Upper lobe of right lung (tissue), 1 donor: Measurements from ENCODE around the gene ARHGAP40. TPM values are rescaled to one million over a fixed set of nuclear protein-coding genes. Genes with fewer than 3 reads are reported as not detected.

Source experiments
- ATAC-seq: fragments of 200-7000 bp; cut with Tn5 transposase; one replicate; pipeline ENCODE4 v1.9.1; 2020; ENCODE audit warnings: mild to moderate bottlenecking, moderate library complexity
- DNase-seq: peaks from one replicate; pipeline ENCODE4 v3.0.0-alpha.2; 2020
- H3K27ac ChIP-seq: fragments of 200-600 bp; one replicate; pipeline ENCODE4 v1.8.0; 2022
- H3K27me3 ChIP-seq: fragments of 200-600 bp; one replicate; pipeline ENCODE4 v1.8.0; 2022; ENCODE audit warnings: mild to moderate bottlenecking
- H3K36me3 ChIP-seq: fragments of 200-600 bp; one replicate; pipeline ENCODE4 v1.8.0; 2022
- H3K4me1 ChIP-seq: fragments of 200-600 bp; one replicate; pipeline ENCODE4 v1.8.0; 2022
- H3K4me3 ChIP-seq: fragments of 200-600 bp; one replicate; pipeline ENCODE4 v1.8.0; 2022; ENCODE audit warnings: mild to moderate bottlenecking
- H3K9me3 ChIP-seq: fragments of 200-600 bp; one replicate; pipeline ENCODE4 v1.8.0; 2022
- intact Hi-C: fragments of 100-400 bp; cut with DNase I; formaldehyde crosslinking; loops from one replicate; pipeline ENCODE4 v1.11.0; 2022
- total RNA-seq: library from RNA; stranded (reverse); fragmentation: NEBNext Ultra II Directional; extraction: Animal tissue kit (Norgen Biotek cat#: 25700); gene quantifications from one replicate; pipeline ENCODE4 v1.2.1, GENCODE V29; 2021
- TF ChIP-seq, protein P1 (sequence below): fragments of 200-600 bp; IDR thresholded peaks from one replicate; pipeline ENCODE4 v1.8.0; 2022; ENCODE audit warnings: antibody characterized with exemption
- donor health status: DM: no; HTN: yes; CAD: no; lungs with severe emphysema.

ARHGAP40 gene
- total RNA-seq, 1 donor from 2014 or later = 0.72 TPM

GRCh38 chr20:38617011-38617829 is 15.6 kb downstream of the ARHGAP40 start:
- Histone ChIP-seq H3K4me1 (no peaks in the 10 kb centered on the region), H3K9me3 (no peaks in the 10 kb centered on the region), H3K27me3 (peaks cover 4% of the 10 kb centered on the region), H3K4me3 (no peak overlapping the region), H3K27ac (no peak overlapping the region), H3K36me3 (no peaks in the 10 kb centered on the region)
- ATAC-seq (no peak), DNase-seq (no peak)
- TF ChIP-seq, protein P1, sequence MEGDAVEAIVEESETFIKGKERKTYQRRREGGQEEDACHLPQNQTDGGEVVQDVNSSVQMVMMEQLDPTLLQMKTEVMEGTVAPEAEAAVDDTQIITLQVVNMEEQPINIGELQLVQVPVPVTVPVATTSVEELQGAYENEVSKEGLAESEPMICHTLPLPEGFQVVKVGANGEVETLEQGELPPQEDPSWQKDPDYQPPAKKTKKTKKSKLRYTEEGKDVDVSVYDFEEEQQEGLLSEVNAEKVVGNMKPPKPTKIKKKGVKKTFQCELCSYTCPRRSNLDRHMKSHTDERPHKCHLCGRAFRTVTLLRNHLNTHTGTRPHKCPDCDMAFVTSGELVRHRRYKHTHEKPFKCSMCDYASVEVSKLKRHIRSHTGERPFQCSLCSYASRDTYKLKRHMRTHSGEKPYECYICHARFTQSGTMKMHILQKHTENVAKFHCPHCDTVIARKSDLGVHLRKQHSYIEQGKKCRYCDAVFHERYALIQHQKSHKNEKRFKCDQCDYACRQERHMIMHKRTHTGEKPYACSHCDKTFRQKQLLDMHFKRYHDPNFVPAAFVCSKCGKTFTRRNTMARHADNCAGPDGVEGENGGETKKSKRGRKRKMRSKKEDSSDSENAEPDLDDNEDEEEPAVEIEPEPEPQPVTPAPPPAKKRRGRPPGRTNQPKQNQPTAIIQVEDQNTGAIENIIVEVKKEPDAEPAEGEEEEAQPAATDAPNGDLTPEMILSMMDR = no peak
- intact Hi-C loops = no loop called here

- no peak overlapping the region for H3K27ac ChIP-seq
- H3K27me3 ChIP-seq = peaks cover 4% of the 10 kb centered on the region
- no peaks in the 10 kb centered on the region for H3K9me3 ChIP-seq
- DNase-seq (no peak), ATAC-seq (no peak)
- intact Hi-C loops = no loop called here
- TF ChIP-seq, protein P1 = no peak
- no peaks in the 10 kb centered on the region for H3K36me3 ChIP-seq
- no peaks in the 10 kb centered on the region for H3K4me1 ChIP-seq
- H3K4me3 ChIP-seq = no peak overlapping the region
These were observed 16.2 kb downstream of the ARHGAP40 start for GRCh38 chr20:38617830-38618196.

DNA sequence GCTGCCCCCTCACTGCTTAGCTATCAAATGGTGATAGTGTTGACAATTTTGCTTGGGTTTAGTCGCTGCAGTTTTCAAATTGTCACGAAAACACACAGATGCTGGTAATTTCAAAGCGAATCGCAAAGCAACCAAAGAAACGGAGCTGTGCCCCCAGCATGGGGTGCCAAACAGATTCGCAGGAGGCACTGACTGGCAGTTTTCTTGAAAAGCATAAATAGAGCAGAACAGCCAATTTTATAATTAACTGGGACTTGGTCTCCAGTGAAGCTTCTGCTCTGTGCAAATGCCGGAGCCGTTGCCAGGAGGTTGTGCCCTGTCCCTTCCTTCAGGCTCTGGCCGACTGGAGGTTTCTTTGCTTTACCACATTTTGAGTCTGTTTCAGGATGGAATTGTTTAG is 18.8 kb downstream of the ARHGAP40 start:
- H3K9me3 ChIP-seq = no peaks in the 10 kb centered on the region
- no peaks in the 10 kb centered on the region for H3K36me3 ChIP-seq
- H3K4me3 ChIP-seq = no peak overlapping the region
- H3K27ac ChIP-seq = no peak overlapping the region
- H3K27me3 ChIP-seq = no peaks in the 10 kb centered on the region
- ATAC-seq (no peak), DNase-seq (no peak)
- intact Hi-C loops = no loop called here
- H3K4me1 ChIP-seq = no peaks in the 10 kb centered on the region
- TF ChIP-seq, protein P1 = no peak

GRCh38 chr20:38623061-38623460 is 21.5 kb downstream of the ARHGAP40 start:
- Histone ChIP-seq H3K27ac (no peak overlapping the region), H3K27me3 (no peaks in the 10 kb centered on the region), H3K9me3 (no peaks in the 10 kb centered on the region), H3K4me3 (no peak overlapping the region), H3K4me1 (no peaks in the 10 kb centered on the region), H3K36me3 (no peaks in the 10 kb centered on the region)
- intact Hi-C loops = no loop called here
- ATAC-seq (no peak), DNase-seq (no peak)
- TF ChIP-seq, protein P1 = no peak

- no peaks in the 10 kb centered on the region for H3K36me3 ChIP-seq
- H3K27me3 ChIP-seq = no peaks in the 10 kb centered on the region
- no peak overlapping the region for H3K4me3 ChIP-seq
- intact Hi-C loops = no loop called here
- no peaks in the 10 kb centered on the region for H3K9me3 ChIP-seq
- ATAC-seq (no peak), DNase-seq (no peak)
- no peaks in the 10 kb centered on the region for H3K4me1 ChIP-seq
- TF ChIP-seq, protein P1 = no peak
- no peak overlapping the region for H3K27ac ChIP-seq
These were observed 22.5 kb downstream of the ARHGAP40 start for GRCh38 chr20:38624084-38624483.

GRCh38 chr20:38625896-38626295 is 24.3 kb downstream of the ARHGAP40 start:
- ATAC-seq (no peak), DNase-seq (no peak)
- Histone ChIP-seq H3K27me3 (no peaks in the 10 kb centered on the region), H3K4me3 (no peak overlapping the region), H3K4me1 (no peaks in the 10 kb centered on the region), H3K27ac (no peak overlapping the region), H3K9me3 (no peaks in the 10 kb centered on the region), H3K36me3 (no peaks in the 10 kb centered on the region)
- TF ChIP-seq, protein P1 = no peak
- intact Hi-C loops = no loop called here
